Hematopoietic multipotent progenitor cell treated with erythropoietin and hydrocortisone succinate and interleukin-3 and kit ligand, for 17 days (in vitro differentiated cells): Measurements from ENCODE around the gene TUFM.
"Not testable (repeated sequence)": the region's sequence is repeated elsewhere in the genome, so short reads cannot be mapped to it uniquely, and the experiment has no call there.

Experiments used
- DNase-seq: peaks from one replicate; pipeline ENCODE4 v3.0.0-alpha.2; 2015; ENCODE audit warnings: low spot score

The TUFM gene

DNA sequence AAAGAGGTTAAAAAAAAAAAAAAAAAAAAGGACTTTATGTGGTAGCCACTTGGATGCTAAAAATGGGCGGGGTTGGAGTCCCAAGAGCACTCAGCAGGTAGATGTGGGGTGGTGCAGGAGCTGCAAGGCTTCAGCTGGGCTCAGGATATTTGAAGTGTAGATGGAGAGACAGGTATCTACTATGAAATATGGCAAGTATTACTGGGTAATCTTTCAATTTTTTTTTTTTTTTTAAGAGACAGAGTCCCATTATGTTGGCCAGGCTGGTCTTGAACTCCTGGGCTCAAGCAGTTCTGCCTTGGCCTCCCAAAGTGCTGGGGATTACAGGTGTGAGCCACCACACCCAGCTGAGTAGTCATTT, 7.6 kb downstream of the TUFM start:
- DNase-seq, result no peak

DNA sequence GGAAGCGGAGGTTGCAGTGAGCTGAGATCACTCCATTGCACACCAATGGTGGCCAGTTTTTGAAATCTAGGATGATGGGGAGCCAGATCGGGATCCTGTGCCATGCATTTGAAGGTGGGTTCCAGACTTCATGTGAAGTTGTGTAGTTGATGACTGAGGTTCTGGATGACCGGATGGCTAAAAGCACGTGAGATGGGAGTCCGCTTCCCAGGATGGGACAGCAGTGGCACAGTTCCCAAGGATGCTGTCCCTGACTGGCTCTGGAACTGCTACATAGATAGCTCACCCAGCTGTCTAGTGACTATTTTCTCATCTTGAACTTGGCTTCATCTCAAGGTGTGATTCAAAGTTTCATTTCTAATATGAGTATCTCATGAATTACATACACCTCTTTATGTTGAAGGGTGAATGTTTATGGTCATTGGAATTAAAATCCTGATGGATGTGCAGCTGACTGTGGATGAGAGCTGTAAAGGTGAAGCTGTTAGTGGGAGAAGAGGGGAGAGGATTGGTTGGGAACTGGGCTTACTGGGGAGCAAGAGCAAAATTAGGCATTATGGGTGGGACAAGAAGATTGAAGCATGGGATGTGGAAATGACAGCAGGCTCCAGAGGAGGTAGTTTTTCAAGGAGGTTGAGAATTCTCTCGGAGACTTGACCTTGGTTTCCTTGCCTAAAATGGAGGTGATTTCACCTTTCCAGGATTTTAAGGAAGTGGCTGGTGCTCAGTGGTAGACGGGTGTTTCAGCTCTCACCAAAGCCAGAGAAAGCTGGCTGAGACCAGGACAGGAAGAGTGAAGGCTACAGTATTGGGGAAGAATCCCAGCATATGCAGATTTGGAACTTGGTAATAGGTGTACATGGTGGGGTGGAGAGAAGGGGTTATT, 8.2 kb downstream of the TUFM start:
- no peak for DNase-seq

DNA sequence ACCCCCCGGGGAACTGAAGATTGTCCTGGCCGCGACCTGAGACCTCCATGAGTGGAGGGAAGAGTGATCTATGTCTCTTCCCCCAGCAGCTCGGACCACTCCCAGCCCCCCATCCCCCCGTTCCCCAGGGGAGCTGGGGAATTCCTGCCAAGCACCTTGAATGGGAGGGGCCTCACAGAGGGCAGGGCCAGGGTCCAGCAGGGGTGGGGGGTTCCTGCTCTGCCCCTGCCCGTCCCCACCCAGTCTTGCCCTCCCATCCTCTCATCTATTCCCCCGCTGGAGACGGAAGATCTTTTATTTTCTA, 9.4 kb downstream of the TUFM start:
- DNase-seq, result no peak

DNA sequence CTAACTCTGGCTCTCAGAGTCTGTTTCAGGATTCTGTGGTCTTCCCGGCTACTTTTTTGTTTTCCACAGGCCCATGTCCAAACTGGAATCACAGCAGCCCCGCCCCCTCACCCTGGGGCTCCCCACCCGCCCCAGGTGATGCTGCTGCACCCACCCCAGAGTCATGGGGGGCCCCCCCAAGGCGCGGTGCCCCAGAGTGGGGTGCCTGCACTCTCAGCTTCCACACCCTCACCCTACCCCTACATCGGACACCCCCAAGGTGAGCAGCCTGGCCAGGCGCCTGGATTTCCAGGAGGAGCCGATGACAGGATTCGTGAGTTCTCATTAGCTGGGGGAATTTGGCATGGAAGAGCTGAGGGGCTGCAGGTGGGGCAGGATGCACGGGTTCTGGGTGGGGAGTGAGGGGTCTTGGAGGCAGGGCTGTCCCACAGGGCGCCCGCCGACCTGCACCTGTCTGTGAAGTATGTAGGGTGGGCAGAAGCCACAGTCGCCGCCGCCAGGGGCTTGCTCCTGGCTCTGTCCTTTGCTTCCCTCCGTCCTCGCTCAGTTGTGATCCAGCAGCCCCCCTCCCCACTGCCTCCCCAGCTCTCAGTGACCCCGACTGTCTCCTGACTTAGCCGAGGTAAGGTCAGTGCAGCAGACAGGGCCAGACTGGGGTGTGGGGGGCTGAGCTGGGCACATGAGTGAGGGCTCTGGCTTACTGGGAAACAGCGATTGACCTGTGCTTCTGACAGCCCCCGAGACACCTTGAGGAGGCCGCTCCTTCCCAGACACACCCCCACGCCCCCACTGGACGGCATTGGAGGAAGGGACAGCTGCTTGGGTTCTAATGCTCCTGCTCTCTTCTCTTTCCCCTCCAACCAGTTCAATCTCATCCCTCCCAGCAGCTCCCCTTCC, 10.0 kb downstream of the TUFM start:
- DNase-seq, result no peak

DNA sequence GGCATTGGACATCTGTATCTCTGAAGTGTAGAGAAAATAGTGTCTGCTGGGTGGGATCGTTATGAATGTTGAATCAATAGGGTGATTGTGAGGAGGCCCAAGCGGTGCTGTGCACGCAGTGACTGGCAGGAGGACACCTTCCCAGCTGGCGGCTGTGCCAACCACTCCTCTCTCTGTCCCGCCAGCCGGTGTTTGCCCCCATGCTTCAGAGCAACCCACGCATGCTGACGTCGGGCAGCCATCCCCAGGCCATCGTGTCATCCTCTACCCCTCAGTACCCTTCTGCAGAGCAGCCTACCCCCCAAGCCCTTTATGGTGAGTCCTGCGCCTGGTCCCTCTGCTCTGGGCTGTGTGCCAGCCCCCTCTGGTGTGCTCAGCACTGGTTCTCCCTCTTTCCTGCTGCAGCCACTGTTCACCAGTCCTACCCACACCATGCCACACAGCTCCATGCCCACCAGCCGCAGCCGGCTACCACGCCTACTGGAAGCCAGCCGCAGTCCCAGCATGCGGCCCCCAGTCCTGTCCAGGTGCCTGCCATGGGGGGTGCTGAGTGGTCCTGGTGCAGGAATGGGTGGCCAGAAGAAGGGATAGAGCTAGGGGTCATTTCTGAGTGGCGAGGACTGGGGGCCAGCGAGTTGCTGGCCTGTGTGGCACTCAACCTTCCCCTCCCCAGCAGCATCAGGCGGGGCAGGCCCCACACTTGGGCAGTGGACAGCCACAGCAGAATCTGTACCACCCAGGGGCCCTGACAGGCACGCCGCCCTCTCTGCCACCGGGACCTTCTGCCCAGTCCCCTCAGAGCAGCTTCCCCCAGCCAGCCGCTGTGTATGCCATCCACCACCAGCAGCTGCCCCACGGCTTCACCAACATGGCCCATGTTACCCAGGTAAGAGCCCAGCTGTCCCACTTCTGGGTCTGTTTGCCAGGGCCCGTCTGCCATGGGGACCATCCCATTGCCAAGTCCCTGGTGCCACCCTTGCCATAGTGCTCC, 11.0 kb downstream of the TUFM start:
- no peak for DNase-seq

DNA sequence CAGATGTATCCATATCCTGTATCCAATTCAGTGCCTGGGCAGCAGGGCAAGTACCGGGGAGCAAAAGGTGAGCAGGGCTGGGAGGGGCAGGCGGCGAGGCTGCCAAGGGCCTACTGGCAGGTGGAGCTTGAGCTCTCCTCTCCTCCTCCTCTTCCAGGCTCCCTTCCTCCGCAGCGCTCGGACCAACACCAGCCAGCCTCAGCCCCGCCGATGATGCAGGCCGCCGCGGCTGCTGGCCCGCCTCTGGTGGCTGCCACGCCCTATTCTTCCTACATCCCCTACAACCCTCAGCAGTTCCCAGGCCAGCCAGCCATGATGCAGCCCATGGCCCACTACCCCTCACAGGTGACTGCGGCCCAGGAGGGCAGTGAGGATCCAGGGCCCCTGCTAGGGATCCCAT, 11.8 kb downstream of the TUFM start:
- DNase-seq, result no peak

DNA sequence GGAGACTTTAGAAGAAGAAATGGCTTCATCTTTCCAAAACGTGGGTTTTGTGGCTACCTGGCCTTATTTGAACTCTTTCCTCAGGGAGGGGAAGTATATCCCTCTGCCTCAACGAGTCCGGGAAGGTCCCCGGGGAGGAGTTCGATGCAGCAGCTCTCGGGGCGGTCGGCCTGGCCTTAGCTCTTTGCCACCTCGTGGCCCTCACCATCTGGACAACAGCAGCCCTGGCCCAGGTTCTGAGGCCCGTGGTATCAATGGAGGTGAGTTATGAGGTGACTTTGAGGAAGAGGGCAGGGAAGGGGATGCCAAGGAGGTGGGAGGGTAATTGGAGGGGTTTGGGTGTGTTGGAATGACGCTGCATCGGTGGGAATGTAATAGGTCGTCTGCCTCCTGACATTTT, 15.6 kb downstream of the TUFM start:
- no peak for DNase-seq

DNA sequence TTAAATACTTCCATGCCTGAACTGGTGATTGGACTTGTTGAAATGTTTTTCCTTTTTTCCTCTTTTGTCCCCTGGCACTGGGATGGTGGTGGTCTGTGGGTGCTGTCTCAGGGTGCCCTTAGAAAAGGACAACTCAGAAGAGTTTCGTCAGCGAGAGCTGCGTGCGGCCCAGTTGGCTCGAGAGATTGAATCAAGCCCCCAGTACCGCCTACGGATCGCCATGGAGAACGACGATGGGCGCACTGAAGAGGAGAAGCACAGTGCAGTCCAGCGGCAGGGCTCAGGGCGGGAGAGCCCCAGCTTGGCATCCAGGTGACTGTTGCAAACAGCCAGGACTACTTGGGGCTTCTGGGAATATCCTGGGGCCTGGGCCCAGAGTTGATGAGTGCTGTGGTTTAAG, 16.4 kb downstream of the TUFM start:
- DNase-seq, result no peak

DNA sequence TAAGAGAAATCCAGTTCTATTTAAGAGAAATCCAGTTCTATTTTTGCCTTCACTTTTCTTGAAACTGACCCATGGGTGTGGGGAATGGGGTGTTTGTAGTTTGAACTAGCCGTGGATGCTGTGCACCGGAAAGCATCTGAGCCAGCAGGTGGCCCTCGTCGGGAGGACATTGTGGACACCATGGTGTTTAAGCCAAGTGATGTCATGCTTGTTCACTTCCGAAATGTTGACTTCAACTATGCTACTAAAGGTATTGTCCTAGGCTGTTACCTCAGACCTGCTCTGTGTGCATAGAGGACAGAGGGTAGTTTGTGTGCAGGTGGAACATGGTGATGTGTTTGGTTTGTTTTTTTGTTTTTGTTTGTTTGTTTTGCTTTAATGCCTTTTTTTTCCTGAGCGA, 20.0 kb downstream of the TUFM start:
- peak; percentile 21 for DNase-seq

DNA sequence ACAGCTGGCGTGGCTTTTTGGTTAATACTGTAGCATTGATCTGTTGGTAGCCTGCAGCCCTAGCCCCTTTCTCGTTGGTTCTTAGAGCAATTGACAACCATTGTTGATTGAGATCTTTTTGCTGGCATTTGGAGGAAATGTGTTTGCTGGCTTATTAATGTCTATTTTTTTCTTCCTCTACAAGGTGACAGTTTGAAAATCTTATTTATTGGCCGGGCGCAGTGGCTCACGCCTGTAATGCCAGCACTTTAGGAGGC, 21.5 kb downstream of the TUFM start:
- no peak for DNase-seq

DNA sequence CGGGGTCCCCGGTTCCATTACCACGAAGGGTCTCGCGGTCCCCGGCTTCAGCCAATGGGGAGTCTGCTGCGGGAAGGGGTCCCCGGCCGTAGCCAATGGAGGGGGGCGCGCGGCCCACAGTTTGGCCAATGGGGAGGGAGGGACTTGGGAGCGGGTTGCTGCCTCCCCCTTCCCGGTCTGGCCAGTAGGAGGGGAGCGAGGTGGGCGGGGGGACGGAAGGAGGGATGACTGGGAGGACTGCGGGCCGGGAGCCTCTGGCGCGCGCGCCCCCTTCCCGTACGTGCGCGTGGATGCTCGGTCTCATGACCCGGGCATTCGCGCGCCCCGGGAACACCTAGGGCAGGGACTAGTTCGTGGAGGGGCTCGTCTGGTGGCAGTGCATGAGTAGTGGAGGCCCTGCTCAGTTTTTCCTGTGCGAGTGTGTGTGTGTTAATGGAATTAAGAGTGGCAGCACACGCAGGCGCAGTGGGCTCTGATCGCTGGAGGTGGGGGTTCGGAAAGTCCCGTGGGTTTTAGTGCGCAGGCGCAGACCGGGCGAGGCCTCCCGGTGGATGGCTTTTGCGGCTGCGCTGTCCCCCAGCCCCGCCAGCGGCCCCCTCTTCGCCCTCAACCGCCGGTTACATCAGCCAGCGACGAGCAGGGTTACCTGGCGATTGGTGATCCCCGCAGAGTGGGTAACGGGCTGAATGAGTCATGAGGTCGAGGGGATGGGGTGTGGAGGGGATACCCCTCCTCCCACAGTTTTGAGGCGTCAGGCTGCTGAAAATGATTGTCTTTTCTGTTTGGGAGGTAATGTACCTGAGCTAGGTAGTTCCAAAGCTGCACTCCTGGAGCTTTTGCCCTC, 22.1 kb downstream of the TUFM start:
- peak; percentile 97 for DNase-seq

DNA sequence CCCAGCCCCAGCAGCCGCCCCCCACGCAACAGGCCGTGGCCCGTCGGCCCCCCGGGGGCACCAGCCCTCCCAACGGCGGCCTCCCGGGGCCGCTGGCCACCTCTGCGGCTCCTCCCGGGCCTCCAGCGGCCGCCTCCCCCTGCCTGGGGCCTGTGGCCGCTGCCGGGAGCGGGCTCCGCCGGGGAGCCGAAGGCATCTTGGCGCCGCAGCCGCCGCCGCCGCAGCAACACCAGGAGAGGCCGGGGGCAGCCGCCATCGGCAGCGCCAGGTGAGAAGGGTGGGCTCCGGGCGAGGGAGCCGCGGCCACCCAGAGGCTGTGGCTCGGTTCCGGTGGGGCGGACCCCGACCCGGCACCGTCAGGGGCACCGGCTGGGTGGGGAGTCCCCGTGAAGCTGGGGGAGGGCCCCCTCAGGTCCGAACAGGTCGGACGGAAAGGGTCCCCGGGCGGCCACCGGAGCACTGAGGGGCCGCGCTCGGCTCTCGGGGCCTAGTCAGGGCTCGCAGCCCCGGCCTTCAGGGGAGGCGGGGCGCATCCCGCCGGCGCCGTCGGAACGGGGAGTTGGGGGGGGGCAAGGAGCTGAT, 22.8 kb downstream of the TUFM start:
- DNase-seq, result peak; percentile 47

DNA sequence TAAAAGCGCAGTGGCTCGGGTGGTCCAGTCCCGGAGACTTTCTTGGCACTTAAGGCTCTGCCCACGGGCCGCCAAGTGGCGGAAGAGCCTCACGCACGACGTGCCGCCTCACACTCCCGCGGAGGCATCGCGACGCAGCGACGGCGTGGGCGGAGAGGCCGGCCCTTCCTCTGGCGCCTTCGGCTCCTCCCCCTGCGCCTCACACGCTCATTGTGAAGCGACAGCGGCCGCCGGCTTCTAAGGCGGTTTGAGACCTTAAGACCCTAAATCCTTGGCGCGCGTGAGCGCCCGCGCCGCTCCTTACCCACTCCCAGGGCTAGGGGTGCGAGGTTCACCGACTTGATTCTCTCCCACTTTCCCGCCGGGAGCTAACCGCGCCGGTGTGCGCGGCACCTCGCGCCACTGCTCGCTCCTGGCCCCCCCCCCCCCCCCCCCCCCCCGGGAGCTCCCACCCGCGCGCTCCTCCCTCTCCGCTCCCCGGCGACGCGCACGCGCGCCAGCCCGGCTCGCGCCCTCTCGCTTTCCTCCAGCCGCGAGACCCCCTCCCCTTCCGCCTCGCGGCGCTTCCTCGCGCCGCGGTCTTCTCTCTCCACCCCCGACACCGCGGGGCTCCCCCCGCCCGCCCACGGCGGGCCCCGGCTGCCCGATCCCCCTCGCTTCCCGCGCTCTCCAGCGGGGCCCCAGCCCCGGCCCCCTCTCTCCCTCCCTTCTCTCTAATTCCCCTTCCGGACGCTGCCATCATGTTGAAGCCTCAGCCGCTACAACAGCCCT, 23.4 kb downstream of the TUFM start, which contains the start of gene ATXN2L:
ATXN2L (plus strand) TSS at position 480 of the 771 bp plus-strand sequence; CDS start at position 741, 261 bp downstream.
- DNase-seq, result peak; percentile 94

DNA sequence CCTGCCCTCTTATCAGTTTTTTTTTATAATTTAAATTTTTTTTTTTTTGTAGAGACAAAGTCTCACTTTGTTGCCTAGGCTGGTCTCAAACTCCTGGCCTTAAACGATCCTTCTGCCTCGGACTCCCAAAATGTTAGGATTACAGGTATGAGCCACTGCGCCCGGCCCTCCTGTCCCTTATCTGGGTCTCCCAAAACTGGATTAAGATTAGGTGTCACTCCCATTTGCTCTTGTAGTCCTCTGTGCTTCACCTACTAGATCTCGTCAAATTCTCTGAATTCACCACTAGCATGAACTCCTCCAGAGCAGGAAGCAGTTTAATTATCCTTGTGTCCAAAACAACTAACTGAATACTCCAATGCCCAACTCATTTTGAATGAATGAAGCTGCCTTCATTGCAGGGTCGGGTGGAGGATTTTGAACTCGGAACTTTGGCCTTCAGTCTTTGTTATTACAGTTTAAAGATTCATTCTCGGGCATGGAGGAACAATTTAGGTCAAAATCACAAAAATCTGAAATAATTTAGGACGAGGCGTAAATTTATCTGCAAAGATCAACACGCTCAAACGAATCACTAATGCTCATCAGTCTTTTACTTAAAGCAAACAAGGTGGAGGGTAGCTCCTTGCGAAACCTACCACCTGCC, 24.2 kb downstream of the TUFM start:
- DNase-seq, result no peak

DNA sequence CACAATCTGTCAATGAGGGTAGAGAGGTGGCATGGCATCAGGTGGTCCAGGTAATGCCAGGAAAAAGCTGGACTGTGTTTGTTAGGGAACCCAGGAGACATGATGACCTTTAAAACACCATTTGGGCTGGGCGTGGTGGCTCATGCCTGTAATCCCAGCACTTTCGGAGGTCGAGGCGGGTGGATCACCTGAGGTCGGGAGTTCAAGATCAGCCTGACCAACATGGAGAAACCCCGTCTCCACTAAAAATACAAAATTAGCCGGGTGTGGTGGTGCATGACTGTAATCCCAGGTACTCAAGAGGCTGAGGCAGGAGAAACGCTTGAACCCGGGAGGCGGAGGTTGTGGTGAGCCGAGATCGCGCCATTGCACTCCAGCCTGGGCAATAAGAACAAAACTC, 25.6 kb downstream of the TUFM start:
- DNase-seq, result not testable (repeated sequence)

DNA sequence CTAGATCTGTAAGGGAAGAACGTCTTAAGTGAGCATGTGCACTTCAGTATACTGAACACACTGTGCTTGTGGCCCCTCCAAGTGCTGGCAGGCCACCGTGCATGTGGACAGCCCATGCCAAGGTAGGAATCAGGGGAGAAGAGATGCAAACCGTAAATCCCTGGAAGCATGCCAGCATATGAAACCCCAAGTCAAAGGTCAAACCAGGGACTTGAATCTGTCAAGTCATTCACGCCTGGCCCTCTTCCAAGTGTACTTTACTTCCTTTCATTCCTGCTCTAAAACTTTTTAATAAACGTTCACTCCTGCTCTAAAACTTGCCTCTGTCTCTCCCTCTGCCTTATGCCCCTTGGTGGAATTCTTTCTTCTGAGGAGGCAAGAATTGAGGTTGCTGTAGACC, 26.1 kb downstream of the TUFM start:
- peak; percentile 89 for DNase-seq

DNA sequence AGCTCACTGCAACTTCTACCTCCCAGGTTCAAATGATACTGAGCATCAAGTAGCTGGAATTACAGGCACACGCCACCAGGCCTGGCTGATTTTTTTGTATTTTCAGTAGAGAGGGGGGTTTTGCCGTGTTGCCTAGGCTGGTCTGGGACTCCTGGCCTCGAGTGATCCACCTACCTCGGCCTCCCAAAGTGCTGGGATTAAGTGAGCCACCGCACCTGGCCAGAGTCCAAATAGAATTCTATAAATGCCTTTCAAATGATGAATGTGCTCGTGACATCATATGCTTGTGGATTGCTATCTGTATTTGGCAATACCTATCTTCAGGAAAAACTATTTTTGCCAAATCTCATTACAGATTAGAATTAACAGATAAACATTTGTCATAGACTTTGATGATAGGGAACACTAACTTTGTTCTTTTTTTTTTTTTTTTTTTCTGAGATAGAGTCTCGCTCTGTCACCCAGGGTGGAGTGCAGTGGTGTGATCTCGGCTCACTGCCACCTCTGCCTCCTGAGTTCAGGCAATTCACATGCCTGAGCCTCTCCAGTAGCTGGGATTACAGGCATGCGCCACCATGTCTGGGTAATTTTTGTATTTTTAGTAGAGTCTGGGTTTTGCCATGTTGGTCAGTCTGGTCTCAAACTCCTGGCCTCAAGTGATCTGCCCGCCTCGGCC, 38.6 kb downstream of the TUFM start:
- not testable (repeated sequence) for DNase-seq

DNA sequence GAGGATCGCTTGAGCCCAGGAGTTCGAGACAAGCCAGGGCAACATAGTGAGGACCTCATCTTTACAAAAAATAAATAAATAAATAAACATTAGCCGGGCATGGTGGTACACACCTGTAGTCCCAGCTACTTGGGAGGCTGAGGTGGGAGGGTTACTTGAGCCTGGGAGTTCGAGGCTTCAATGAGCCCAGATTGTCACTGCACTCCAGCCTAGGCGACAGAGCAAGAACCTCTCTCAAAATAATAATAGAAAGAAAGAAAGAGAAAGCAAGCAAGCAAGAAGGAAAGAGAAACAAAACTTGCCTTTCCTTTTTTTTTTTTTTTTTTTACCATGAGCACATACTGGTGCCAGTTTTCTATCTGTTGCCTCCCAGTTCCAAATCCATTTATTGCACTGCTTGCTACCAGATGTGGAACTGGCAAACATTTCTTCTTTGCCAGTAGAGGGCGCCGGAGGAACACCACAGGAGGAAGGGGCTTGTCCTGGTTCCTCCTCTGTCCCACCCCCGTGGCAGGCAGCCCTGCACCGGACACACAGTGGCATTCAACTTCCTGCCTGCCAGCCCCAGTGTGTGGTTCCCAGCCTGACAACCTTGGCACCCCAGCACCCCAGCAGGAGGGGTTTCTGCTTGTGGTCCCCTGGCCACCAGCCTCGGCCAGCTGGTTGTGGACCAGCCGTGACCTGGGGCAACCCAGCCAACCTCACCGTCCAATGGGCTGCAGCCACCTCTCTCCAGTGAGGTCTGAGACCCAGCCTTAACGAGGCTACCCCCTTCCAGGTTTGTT, 43.7 kb downstream of the TUFM start:
- peak; percentile 85 for DNase-seq
